ENCODE results near the gene TMEM204. TPM values are rescaled to one million over a fixed set of nuclear protein-coding genes. Genes with fewer than 3 reads are reported as not detected.
A peak's percentile ranks its signal among the peaks of the same experiment; 100 is the strongest.

The TMEM204 gene
- total and polyA plus RNA-seq, 8 donors, result 2.4 to 9.8 (median 5.0) TPM

DNA sequence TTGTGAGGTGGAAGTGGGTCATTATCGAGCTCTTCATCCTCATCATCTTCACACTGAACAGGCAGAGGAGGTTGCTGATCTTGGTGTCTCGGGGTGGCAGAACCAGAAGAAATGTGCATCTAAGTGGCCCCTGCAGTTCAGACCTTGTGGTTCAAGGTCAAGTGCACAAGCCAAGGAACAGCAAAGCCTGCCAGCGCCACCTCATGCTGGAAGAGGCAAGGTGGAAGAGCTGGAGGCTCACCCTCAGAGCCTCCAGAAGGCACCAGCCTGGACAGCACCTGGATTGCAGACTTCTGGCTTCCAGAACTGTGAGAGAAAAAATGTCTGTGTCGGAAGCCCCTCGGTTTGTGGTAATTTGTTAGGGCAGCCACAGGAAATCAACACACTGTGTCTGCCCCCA, 45.7 kb downstream of the TMEM204 start:
- FAIRE-seq (no peak), ATAC-seq (no peak), DNase-seq (no peak)
- Histone ChIP-seq H3K27ac (no peak overlapping the region), H3K4me1 (no peaks in the 10 kb centered on the region), H3K36me3 (peaks cover 0 to 7% (median 0%) of the 10 kb centered on the region in 3 donors), H3K9me3 (no peaks in the 10 kb centered on the region), H3K27me3 (no peaks in the 10 kb centered on the region), H3K4me3 (no peak overlapping the region)
- intact Hi-C loops (cut with DNase I), result no loop called here
- 90 to 91% methylated on average over 5 of the region's 5 CpGs for WGBS, 2 donors
- TF ChIP-seq, protein P1, sequence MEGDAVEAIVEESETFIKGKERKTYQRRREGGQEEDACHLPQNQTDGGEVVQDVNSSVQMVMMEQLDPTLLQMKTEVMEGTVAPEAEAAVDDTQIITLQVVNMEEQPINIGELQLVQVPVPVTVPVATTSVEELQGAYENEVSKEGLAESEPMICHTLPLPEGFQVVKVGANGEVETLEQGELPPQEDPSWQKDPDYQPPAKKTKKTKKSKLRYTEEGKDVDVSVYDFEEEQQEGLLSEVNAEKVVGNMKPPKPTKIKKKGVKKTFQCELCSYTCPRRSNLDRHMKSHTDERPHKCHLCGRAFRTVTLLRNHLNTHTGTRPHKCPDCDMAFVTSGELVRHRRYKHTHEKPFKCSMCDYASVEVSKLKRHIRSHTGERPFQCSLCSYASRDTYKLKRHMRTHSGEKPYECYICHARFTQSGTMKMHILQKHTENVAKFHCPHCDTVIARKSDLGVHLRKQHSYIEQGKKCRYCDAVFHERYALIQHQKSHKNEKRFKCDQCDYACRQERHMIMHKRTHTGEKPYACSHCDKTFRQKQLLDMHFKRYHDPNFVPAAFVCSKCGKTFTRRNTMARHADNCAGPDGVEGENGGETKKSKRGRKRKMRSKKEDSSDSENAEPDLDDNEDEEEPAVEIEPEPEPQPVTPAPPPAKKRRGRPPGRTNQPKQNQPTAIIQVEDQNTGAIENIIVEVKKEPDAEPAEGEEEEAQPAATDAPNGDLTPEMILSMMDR (IDR thresholded peaks at IDR 0.05), result no peak

DNA sequence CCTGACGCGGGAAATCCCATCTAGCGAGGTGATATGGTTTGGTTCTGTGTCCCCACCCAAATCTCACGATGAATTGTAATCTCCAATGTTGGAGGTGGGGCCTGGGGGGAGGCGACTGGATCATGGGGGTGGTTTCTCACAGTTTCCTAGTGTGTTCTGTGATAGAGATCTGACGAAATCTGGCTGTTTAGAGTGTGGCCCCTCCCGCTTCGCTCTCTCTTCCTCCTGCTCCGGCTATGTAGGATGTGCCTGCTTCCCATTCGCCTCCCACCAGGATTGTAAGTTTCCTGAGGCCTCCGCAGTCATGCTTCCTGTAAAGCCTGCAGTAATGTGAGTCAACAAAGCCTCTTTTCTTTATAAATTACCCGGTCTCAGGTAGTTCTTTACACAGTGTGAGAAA, 46.8 kb downstream of the TMEM204 start:
- TF ChIP-seq, protein P1 (IDR thresholded peaks at IDR 0.05), result no peak
- Histone ChIP-seq H3K27me3 (no peaks in the 10 kb centered on the region), H3K27ac (no peak overlapping the region), H3K36me3 (peaks cover 0 to 10% (median 0%) of the 10 kb centered on the region in 3 donors), H3K9me3 (no peaks in the 10 kb centered on the region), H3K4me1 (no peaks in the 10 kb centered on the region), H3K4me3 (no peak overlapping the region)
- DNase-seq (no peak), FAIRE-seq (no peak), ATAC-seq (no peak)
- intact Hi-C loops (cut with DNase I), result no loop called here
- WGBS, 2 donors, result 88 to 89% methylated on average over 12 of the region's 12 CpGs

DNA sequence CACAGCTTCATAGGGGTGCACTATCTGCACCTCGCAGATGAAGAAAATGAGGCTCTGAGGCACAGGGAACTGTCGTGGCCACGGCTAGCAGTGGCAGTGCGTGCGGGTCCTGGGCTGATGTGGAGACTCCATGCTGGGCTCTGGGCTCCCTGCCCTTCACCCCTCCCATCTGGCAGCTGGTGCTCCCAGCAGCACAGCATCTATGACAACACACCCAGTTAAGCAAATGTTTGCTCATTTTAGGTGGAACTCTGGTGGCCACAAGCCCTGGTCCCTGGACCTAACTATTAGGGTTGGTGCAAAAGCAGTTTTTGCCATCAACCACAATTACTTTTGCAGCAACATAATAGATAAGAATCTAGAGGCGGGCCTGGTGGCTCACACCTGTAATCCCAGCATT, 47.5 kb downstream of the TMEM204 start:
- H3K4me3 ChIP-seq, result no peak overlapping the region
- H3K36me3 ChIP-seq, result peaks cover 0 to 11% (median 0%) of the 10 kb centered on the region in 3 donors
- no peaks in the 10 kb centered on the region for H3K9me3 ChIP-seq
- 94 to 95% methylated on average over 6 of the region's 6 CpGs for WGBS, 2 donors
- peak in 1 of 4 donors; percentile 39 for ATAC-seq
- intact Hi-C loops (cut with DNase I), result no loop called here
- TF ChIP-seq, protein P1 (IDR thresholded peaks at IDR 0.05), result no peak
- DNase-seq, result no peak
- no peaks in the 10 kb centered on the region for H3K4me1 ChIP-seq
- H3K27me3 ChIP-seq, result no peaks in the 10 kb centered on the region
- no peak for FAIRE-seq
- H3K27ac ChIP-seq, result no peak overlapping the region

DNA sequence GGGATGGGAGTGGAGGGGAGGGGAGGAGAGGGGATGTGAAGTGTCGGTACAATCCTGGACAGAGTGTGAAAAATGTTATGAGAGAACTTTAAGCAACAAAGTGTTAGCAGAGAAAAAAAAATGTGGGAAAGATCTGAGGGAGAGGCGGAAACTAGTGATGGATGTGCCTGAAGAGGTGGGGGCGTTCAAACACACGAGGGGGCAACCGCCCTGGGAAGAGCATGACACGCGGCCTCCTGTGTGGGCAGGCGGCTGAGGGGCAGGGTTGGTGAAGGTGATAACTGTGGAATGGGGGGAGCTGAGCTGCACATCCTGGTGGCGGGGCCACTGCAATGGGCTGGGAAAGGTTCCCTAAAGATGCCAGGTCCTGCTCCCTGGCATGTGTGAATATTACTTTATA, 48.3 kb downstream of the TMEM204 start:
- TF ChIP-seq, protein P1 (IDR thresholded peaks at IDR 0.05), result no peak
- DNase-seq (no peak), ATAC-seq (no peak), FAIRE-seq (no peak)
- H3K9me3 ChIP-seq, result no peaks in the 10 kb centered on the region
- no peaks in the 10 kb centered on the region for H3K4me1 ChIP-seq
- WGBS, 2 donors, result 87 to 90% methylated on average over 9 of the region's 9 CpGs
- H3K4me3 ChIP-seq, result no peak overlapping the region
- intact Hi-C loops (cut with DNase I), result no loop called here
- no peaks in the 10 kb centered on the region for H3K27me3 ChIP-seq
- peaks cover 0 to 11% (median 0%) of the 10 kb centered on the region in 3 donors for H3K36me3 ChIP-seq
- no peak overlapping the region for H3K27ac ChIP-seq

- ATAC-seq (no peak), DNase-seq (no peak), FAIRE-seq (no peak)
- H3K4me1 ChIP-seq, result no peaks in the 10 kb centered on the region
- no peak overlapping the region for H3K27ac ChIP-seq
- H3K4me3 ChIP-seq, result no peak overlapping the region
- H3K36me3 ChIP-seq, result peaks cover 0 to 17% (median 0%) of the 10 kb centered on the region in 3 donors
- 89% methylated on average over 15 of the region's 15 CpGs for WGBS, 2 donors
- TF ChIP-seq, protein P1 (IDR thresholded peaks at IDR 0.05), result no peak
- no peaks in the 10 kb centered on the region for H3K27me3 ChIP-seq
- intact Hi-C loops (cut with DNase I), result no loop called here
- H3K9me3 ChIP-seq, result no peaks in the 10 kb centered on the region
These were observed 49.7 kb downstream of the TMEM204 start for GRCh38 chr16:1583180-1583579.

Measured in pancreas (tissue), 10 donors.